Ascending aorta (tissue), 2 donors: ENCODE data around the gene FADS6. TPM values are rescaled to one million over a fixed set of nuclear protein-coding genes. Genes with fewer than 3 reads are reported as not detected.

Experiments
- DNase-seq, 2 donors: peaks; one replicate each; pipeline ENCODE4 v3.0.0-alpha.2; 2019; ENCODE audit warnings: low spot score in 2 of 2
- H3K27ac ChIP-seq, 2 donors: fragments of 200-600 bp; sonication (generic); one replicate each; pipeline ENCODE4 v1.5.1; 2016 to 2017; ENCODE audit warnings: mild to moderate bottlenecking in 1 of 2
- H3K27me3 ChIP-seq: fragments of 200-600 bp; sonication (generic); one replicate; pipeline ENCODE4 v1.5.1; 2017
- H3K36me3 ChIP-seq, 2 donors: fragments of 200-600 bp; sonication (generic); one replicate each; pipeline ENCODE4 v1.5.1; 2016
- H3K4me1 ChIP-seq, 2 donors: fragments of 200-600 bp; sonication (generic); one replicate each; pipeline ENCODE4 v1.5.1; 2016 to 2017; ENCODE audit warnings: mild to moderate bottlenecking in 1 of 2
- H3K4me3 ChIP-seq, 2 donors: fragments of 200-600 bp; sonication (generic); one replicate each; pipeline ENCODE4 v1.5.1; 2016 to 2017; ENCODE audit warnings: mild to moderate bottlenecking in 1 of 2
- H3K9me3 ChIP-seq, 2 donors: fragments of 200-600 bp; sonication (generic); one replicate each; pipeline ENCODE4 v1.5.1; 2016
- CTCF ChIP-seq, 3 experiments: fragments of 200-600 bp in 2 of 3; fragments of 450-650 bp in 1 of 3; sonication (generic) in 2 of 3; IDR thresholded peaks; one replicate each; pipeline ENCODE4 v1.5.1; 2016 to 2019; ENCODE audit warnings: antibody characterized with exemption in 3 of 3, mild to moderate bottlenecking in 1 of 3, moderate library complexity in 1 of 3
- intact Hi-C: fragments of 100-400 bp; cut with DNase I; formaldehyde crosslinking; loops from one replicate; pipeline ENCODE4 v1.15.1; 2023
- total RNA-seq: library from RNA; depleted of rRNA; stranded (reverse); fragments of >200 nt; gene quantifications from one replicate; pipeline ENCODE4 v1.1.0, GENCODE V29; 2016

Gene FADS6
- total RNA-seq, 1 donor from 2014 or later: not detected

GRCh38 chr17:74922172-74922571 is 28.7 kb upstream of the FADS6 start:
- no peaks in the 10 kb centered on the region for H3K9me3 ChIP-seq
- no peak overlapping the region for H3K27ac ChIP-seq
- DNase-seq: no peak
- intact Hi-C loops: no loop called here
- peaks cover 10 to 11% of the 10 kb centered on the region in 2 donors for H3K4me1 ChIP-seq
- no peak overlapping the region for H3K4me3 ChIP-seq
- H3K36me3 ChIP-seq: no peaks in the 10 kb centered on the region
- no peak for TF ChIP-seq CTCF (IDR thresholded peaks at IDR 0.05)
- peaks cover 31% of the 10 kb centered on the region for H3K27me3 ChIP-seq

GRCh38 chr17:74921769-74922168 is 28.3 kb upstream of the FADS6 start:
- no peak for DNase-seq
- no peak for TF ChIP-seq CTCF (IDR thresholded peaks at IDR 0.05)
- Histone ChIP-seq H3K27me3 (peaks cover 31% of the 10 kb centered on the region), H3K4me1 (peaks cover 10 to 11% of the 10 kb centered on the region in 2 donors), H3K9me3 (no peaks in the 10 kb centered on the region), H3K36me3 (no peaks in the 10 kb centered on the region), H3K27ac (no peak overlapping the region), H3K4me3 (no peak overlapping the region)
- intact Hi-C loops: no loop called here

- no peak for DNase-seq
- H3K9me3 ChIP-seq: no peaks in the 10 kb centered on the region
- no peaks in the 10 kb centered on the region for H3K36me3 ChIP-seq
- no peak overlapping the region for H3K4me3 ChIP-seq
- H3K27ac ChIP-seq: no peak overlapping the region
- H3K4me1 ChIP-seq: peaks cover 10 to 11% of the 10 kb centered on the region in 2 donors
- H3K27me3 ChIP-seq: peaks cover 31% of the 10 kb centered on the region
- no peak for TF ChIP-seq CTCF (IDR thresholded peaks at IDR 0.05)
- intact Hi-C loops: no loop called here
Observed at GRCh38 chr17:74921026-74921681, 27.7 kb upstream of the FADS6 start.

- Histone ChIP-seq H3K4me1 (peaks cover 10 to 11% of the 10 kb centered on the region in 2 donors), H3K27ac (no peak overlapping the region), H3K27me3 (peaks cover 31% of the 10 kb centered on the region), H3K4me3 (no peak overlapping the region), H3K36me3 (no peaks in the 10 kb centered on the region), H3K9me3 (no peaks in the 10 kb centered on the region)
- no peak for DNase-seq
- TF ChIP-seq CTCF (IDR thresholded peaks at IDR 0.05): no peak
- intact Hi-C loops: no loop called here
Observed at GRCh38 chr17:74920642-74921025, 27.2 kb upstream of the FADS6 start.

- Histone ChIP-seq H3K4me1 (peaks cover 10 to 11% of the 10 kb centered on the region in 2 donors), H3K27me3 (peaks cover 31% of the 10 kb centered on the region), H3K27ac (no peak overlapping the region), H3K36me3 (no peaks in the 10 kb centered on the region), H3K9me3 (no peaks in the 10 kb centered on the region), H3K4me3 (no peak overlapping the region)
- intact Hi-C loops: no loop called here
- TF ChIP-seq CTCF (IDR thresholded peaks at IDR 0.05): no peak
- no peak for DNase-seq
Observed at GRCh38 chr17:74920306-74920620, 26.8 kb upstream of the FADS6 start.
